ENCODE data around the gene ZNF442. TPM values are rescaled to one million over a fixed set of nuclear protein-coding genes. Genes with fewer than 3 reads are reported as not detected.
A peak's percentile ranks its signal among the peaks of the same experiment; 100 is the strongest.
"Not testable (repeated sequence)": the region's sequence is repeated elsewhere in the genome, so short reads cannot be mapped to it uniquely, and the experiment has no call there.

ZNF442 gene
- total RNA-seq (2014; rRNA removed; shearing (Covaris generic)) (2.1 and 3.6 TPM in 2 replicates), polyA plus RNA-seq (2016; fragmentation: Nextera tagmentation; extraction: Ambion mirVana) (0.71 and 1.3 TPM in 2 replicates)

DNA sequence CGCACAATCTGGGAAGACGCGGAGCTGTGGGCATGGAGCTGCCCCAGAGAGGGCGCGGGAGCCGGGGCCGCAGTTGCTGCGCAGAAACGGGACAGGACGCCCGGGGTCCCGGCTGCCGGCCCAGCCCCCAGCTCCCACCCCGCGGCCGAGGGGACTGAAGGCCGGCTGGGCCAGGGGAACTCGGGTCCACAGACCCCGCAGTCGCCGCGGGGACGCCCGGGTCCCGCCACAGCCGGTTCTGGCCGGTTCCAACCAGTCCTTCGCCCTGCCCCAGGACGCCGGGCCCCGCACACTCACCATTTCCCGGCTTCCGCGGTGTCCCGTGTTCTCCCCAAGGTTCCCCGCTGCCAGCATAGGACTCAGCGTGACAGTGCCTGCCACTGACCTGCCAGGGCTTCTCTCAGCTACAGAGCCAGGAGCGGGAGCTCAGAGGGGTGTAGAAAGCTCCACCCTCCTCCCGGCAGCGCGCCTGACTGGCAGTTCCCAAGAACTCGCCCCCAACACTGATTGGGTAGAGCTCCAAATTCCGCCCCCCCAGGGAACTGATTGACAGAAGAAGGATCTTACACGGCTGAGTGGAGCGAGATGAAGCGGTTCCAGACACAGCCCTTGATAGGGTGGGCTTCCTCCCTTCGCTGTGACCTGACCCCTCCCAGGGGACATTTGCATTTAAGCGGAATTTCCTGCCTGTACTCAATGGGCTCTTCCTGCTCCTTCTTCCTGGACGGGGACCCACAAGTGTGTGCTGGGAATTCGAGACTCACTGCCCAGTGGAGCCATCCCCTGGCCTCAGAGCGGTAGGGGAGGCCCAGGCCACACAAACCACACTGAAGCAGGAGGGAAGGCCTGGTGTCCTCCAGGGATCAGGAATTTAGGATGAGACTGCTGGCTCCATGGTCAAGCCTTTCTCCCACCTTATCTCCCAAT lies at the start of gene ZNF442:
ZNF442 (minus strand) TSS at position 448 of the 927 bp plus-strand sequence. CDS start 2,052 bp downstream, outside the sequence.
- H3K9me2 ChIP-seq (ENCODE audit: insufficient read depth) = no peaks in the 10 kb centered on the region
- H4K20me1 ChIP-seq (ENCODE audit: insufficient read depth) = no peaks in the 10 kb centered on the region
- peaks cover 9% of the 10 kb centered on the region for H3F3A ChIP-seq (ENCODE audit: insufficient read depth)
- peak within 1 kb of the TSS; percentile 97 for H2AFZ ChIP-seq
- no peak for TF ChIP-seq EZH2 (IDR thresholded peaks at IDR 0.05; ENCODE audit: insufficient read depth, poor library complexity, severe bottlenecking)
- TF ChIP-seq EZH2phosphoT487 (IDR thresholded peaks at IDR 0.05; ENCODE audit: insufficient read depth, low read depth) = no peak
- H3K36me3 ChIP-seq (ENCODE audit: low read depth) = no peaks in the 10 kb centered on the region
- peak within 1 kb of the TSS; percentile 96 for H3K4me3 ChIP-seq
- peak within 1 kb of the TSS; percentile 95 for H3K9ac ChIP-seq
- H3K27me3 ChIP-seq (replicated peaks; ENCODE audit: insufficient read depth) = no peaks in the 10 kb centered on the region
- H3K9me3 ChIP-seq (ENCODE audit: low read depth) = no peaks in the 10 kb centered on the region
- in situ Hi-C loops (cut with MboI) = no loop called here
- peak within 1 kb of the TSS; percentile 92 for H3K4me2 ChIP-seq (ENCODE audit: unreplicated experiment)
- DNase-seq = peak; percentile 97
- H3K27ac ChIP-seq = peak within 1 kb of the TSS; percentile 85
- peaks cover 6% of the 10 kb centered on the region for H3K79me2 ChIP-seq (ENCODE audit: insufficient read depth)
- 2 to 3% methylated on average over 37 to 48 of the region's 51 CpGs for WGBS, 2 experiments (ENCODE audit: low coverage in 1 of 2, low lambda C conversion rate in 2 of 2, missing lambda C conversion rate in 2 of 2)
- H3K4me1 ChIP-seq (ENCODE audit: insufficient read depth) = peaks cover 6% of the 10 kb centered on the region; the same call in 1 of the 2 replicates

DNA sequence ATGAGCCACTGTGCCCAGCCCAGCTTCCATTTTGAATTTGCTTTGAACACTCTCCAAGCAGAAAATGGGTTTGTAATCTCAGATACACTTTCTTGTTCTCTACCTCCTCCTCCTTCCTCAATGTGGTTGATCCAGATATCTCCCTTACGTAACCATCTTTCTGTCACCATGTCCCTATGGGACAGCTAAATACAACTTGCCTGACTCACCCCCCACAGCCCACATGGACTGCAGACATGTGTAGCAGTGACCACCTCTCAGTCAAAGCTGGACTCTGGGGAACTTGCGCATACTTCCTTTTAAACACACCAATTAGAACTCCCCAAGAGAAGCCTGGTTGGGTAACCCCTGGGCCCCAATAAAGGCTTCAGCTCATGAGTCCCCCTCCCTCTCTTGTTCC lies 46.4 kb upstream of the ZNF442 start:
- no peaks in the 10 kb centered on the region for H3K79me2 ChIP-seq (ENCODE audit: insufficient read depth)
- H3K4me2 ChIP-seq (ENCODE audit: unreplicated experiment) = no peak overlapping the region
- no peaks in the 10 kb centered on the region for H3K4me1 ChIP-seq (ENCODE audit: insufficient read depth)
- no peaks in the 10 kb centered on the region for H3K9me2 ChIP-seq (ENCODE audit: insufficient read depth)
- no peak overlapping the region for H2AFZ ChIP-seq
- in situ Hi-C loops (cut with MboI) = no loop called here
- no peaks in the 10 kb centered on the region for H3K27me3 ChIP-seq (replicated peaks; ENCODE audit: insufficient read depth)
- no peak overlapping the region for H3K27ac ChIP-seq
- no peaks in the 10 kb centered on the region for H4K20me1 ChIP-seq (ENCODE audit: insufficient read depth)
- H3K9me3 ChIP-seq (ENCODE audit: low read depth) = no peaks in the 10 kb centered on the region
- H3K4me3 ChIP-seq = no peak overlapping the region
- 84 to 86% methylated on average over 2 of the region's 2 CpGs for WGBS, 2 experiments (ENCODE audit: low coverage in 1 of 2, low lambda C conversion rate in 2 of 2, missing lambda C conversion rate in 2 of 2)
- no peaks in the 10 kb centered on the region for H3K36me3 ChIP-seq (ENCODE audit: low read depth)
- TF ChIP-seq EZH2 (IDR thresholded peaks at IDR 0.05; ENCODE audit: insufficient read depth, poor library complexity, severe bottlenecking) = no peak
- TF ChIP-seq EZH2phosphoT487 (IDR thresholded peaks at IDR 0.05; ENCODE audit: insufficient read depth, low read depth) = no peak
- DNase-seq = no peak
- H3F3A ChIP-seq (ENCODE audit: insufficient read depth) = no peaks in the 10 kb centered on the region
- H3K9ac ChIP-seq = no peak overlapping the region

DNA sequence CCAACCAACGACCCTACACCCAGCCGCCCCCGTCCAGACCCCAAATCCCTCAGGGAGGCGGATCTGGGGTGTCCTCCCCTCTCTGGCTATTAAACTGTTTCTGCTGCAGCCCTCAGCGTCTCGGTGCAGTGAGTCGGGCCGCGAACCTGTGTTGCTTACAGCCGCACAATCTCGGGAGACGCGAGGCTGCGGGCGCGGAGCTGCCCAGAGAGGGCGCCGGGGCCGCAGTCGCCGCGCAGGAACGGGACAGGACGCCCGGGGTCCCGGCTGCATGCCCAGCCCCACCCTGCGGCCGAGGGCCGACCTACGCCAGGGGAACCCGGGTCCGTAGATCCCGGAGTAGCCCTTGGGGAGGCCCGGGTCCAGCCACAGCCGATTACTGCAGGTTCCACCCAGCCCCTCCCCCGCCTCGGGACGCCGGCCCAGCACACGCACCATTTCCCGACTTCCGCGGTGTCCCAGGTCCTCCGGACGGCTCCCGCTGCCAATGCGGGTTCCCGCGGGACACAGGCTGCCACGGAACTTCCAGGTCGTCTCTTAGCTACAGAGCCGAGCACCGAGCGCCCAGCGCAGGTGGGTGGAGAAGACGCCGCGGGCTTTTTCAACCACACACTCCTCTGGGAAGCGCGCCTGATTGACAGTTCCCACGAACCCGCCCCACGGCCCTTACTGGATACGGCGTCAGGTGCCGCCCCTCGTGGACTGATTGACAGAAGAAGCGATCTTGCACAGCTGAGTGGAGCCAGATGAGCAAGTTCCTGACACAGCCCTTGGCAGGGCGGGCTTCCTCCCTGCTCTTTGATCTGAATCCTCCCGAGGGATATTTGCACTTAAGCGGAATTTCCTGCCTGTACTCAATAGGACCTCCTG lies 35.4 kb upstream of the ZNF442 start, which contains the start of gene ZNF799:
ZNF799 (minus strand) TSS at position 639 of the 870 bp plus-strand sequence; CDS start at position 438, 201 bp downstream.
- peak; percentile 98 for DNase-seq
- TF ChIP-seq EZH2 (IDR thresholded peaks at IDR 0.05; ENCODE audit: insufficient read depth, poor library complexity, severe bottlenecking) = no peak
- no peak for TF ChIP-seq EZH2phosphoT487 (IDR thresholded peaks at IDR 0.05; ENCODE audit: insufficient read depth, low read depth)
- no peaks in the 10 kb centered on the region for H4K20me1 ChIP-seq (ENCODE audit: insufficient read depth)
- peak within 1 kb of the TSS; percentile 69 for H3K27ac ChIP-seq
- peak within 1 kb of the TSS; percentile 75 for H3K9ac ChIP-seq
- H3K4me2 ChIP-seq (ENCODE audit: unreplicated experiment) = peak within 1 kb of the TSS; percentile 94
- peak within 1 kb of the TSS; percentile 100 for H3K4me3 ChIP-seq
- no peaks in the 10 kb centered on the region for H3K4me1 ChIP-seq (ENCODE audit: insufficient read depth)
- no peaks in the 10 kb centered on the region for H3K27me3 ChIP-seq (replicated peaks; ENCODE audit: insufficient read depth)
- no peaks in the 10 kb centered on the region for H3K36me3 ChIP-seq (ENCODE audit: low read depth)
- peaks cover 8% of the 10 kb centered on the region; the same call in 1 of the 2 replicates for H3K79me2 ChIP-seq (ENCODE audit: insufficient read depth)
- H3K9me2 ChIP-seq (ENCODE audit: insufficient read depth) = no peaks in the 10 kb centered on the region
- H2AFZ ChIP-seq = peak within 1 kb of the TSS; percentile 98
- in situ Hi-C loops (cut with MboI) = no loop called here
- 1% methylated on average over 59 to 67 of the region's 71 CpGs for WGBS, 2 experiments (ENCODE audit: low coverage in 1 of 2, low lambda C conversion rate in 2 of 2, missing lambda C conversion rate in 2 of 2)
- H3K9me3 ChIP-seq (ENCODE audit: low read depth) = no peaks in the 10 kb centered on the region
- no peaks in the 10 kb centered on the region for H3F3A ChIP-seq (ENCODE audit: insufficient read depth)

DNA sequence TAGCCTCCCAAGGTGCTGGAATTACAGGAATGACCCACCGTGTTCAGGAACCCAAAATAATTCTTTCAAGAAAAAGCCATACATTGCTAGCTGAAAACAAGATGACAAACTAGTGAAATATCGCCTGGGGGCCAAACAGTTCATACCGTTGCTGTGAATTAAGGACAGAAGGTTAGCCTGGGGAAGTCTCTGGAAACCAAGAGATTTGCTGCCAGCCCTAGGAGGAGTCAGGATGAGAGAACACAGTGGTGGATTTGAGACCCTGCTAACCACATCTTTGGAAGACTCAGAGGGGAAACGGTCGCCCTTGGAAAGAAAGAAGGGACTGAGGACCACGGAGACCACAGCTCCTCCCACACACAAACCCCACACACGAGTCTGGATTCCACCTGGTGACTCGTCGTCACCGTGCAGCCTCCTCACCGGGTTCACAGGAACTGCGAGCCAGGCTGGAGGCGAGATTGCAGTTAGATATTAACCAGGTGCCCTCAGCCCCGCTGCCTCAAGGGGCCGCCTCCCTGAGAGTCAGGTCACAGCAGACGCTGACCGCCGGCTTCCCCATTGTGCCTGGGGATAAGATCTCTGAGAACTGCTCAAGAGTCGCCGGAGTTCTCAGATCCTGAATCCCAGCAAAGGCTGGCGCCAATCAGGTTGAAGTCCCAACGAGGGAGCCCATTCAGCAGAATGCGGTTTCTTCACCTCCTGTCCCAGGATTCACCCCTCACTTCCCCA lies 34.6 kb upstream of the ZNF442 start:
- H3K79me2 ChIP-seq (ENCODE audit: insufficient read depth); H4K20me1 ChIP-seq (ENCODE audit: insufficient read depth); H3F3A ChIP-seq (ENCODE audit: insufficient read depth); H3K9me3 ChIP-seq (ENCODE audit: low read depth); in situ Hi-C loops (cut with MboI); H3K27me3 ChIP-seq (replicated peaks; ENCODE audit: insufficient read depth); H3K9me2 ChIP-seq (ENCODE audit: insufficient read depth); H3K4me1 ChIP-seq (ENCODE audit: insufficient read depth); H3K36me3 ChIP-seq (ENCODE audit: low read depth): not testable (repeated sequence)
- H3K4me3 ChIP-seq = peak overlapping the region; percentile 100
- peak overlapping the region; percentile 98 for H2AFZ ChIP-seq
- peak overlapping the region; percentile 94 for H3K4me2 ChIP-seq (ENCODE audit: unreplicated experiment)
- H3K9ac ChIP-seq = peak overlapping the region; percentile 75
- peak overlapping the region; percentile 69 for H3K27ac ChIP-seq
- DNase-seq = peak; percentile 51
- 3 to 5% methylated on average over 23 of the region's 23 CpGs for WGBS, 2 experiments (ENCODE audit: low coverage in 1 of 2, low lambda C conversion rate in 2 of 2, missing lambda C conversion rate in 2 of 2)

DNA sequence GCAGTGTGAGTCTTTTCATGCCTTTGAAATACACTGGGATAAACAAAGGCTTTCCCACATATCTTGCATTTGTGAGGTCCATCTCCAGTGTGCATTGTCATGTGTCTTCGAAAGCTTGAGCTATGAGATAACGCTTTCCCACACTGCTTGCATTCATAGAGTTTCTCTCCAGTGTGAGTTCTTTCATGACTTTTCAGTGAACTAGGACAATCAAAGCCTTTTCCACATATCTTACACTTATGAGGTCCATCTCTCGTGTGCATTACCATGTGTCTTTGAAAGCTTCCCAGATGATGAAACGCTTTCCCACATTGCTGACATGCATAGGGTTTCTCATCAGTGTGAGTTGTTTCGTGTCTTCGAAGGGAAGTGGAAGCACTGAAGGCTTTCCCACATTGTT lies 25.7 kb upstream of the ZNF442 start:
- in situ Hi-C loops (cut with MboI); H3K4me1 ChIP-seq (ENCODE audit: insufficient read depth); H3F3A ChIP-seq (ENCODE audit: insufficient read depth); H3K27me3 ChIP-seq (replicated peaks; ENCODE audit: insufficient read depth); H4K20me1 ChIP-seq (ENCODE audit: insufficient read depth); H3K27ac ChIP-seq; DNase-seq; H3K9me3 ChIP-seq (ENCODE audit: low read depth); H3K4me3 ChIP-seq; H3K79me2 ChIP-seq (ENCODE audit: insufficient read depth); H2AFZ ChIP-seq; H3K9ac ChIP-seq; H3K4me2 ChIP-seq (ENCODE audit: unreplicated experiment); H3K9me2 ChIP-seq (ENCODE audit: insufficient read depth): not testable (repeated sequence)
- H3K36me3 ChIP-seq (ENCODE audit: low read depth) = peaks cover 18% of the 10 kb centered on the region
- 89 to 93% methylated on average over 6 of the region's 6 CpGs for WGBS, 2 experiments (ENCODE audit: low coverage in 1 of 2, low lambda C conversion rate in 2 of 2, missing lambda C conversion rate in 2 of 2)

DNA sequence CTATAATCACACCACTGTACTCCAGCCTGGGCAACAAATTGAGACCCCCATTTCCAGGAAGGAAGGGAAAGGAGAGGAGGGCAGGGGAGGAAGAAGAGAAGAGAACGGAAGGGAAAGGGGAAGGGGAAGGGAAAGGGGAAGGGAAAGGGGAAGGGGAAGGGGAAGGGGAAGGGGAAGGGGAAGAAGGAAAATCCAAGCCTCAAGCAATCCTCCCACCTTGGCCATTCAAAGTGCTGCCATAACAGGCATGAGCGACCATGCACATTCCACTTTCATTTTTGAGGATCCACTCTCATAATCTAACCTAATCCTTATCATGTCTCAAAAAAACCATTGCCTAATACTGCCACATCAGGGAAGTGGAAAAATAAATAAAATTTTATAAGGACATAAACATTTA lies 20.9 kb upstream of the ZNF442 start:
- DNase-seq; H3K27ac ChIP-seq; H3K27me3 ChIP-seq (replicated peaks; ENCODE audit: insufficient read depth); H4K20me1 ChIP-seq (ENCODE audit: insufficient read depth); H3K79me2 ChIP-seq (ENCODE audit: insufficient read depth); H3K4me3 ChIP-seq; H3K9ac ChIP-seq; H3K9me2 ChIP-seq (ENCODE audit: insufficient read depth); H3K9me3 ChIP-seq (ENCODE audit: low read depth); H3F3A ChIP-seq (ENCODE audit: insufficient read depth); H3K4me1 ChIP-seq (ENCODE audit: insufficient read depth); H2AFZ ChIP-seq; in situ Hi-C loops (cut with MboI); H3K4me2 ChIP-seq (ENCODE audit: unreplicated experiment): not testable (repeated sequence)
- H3K36me3 ChIP-seq (ENCODE audit: low read depth) = peaks cover 13% of the 10 kb centered on the region
- WGBS, 2 experiments (ENCODE audit: low coverage in 1 of 2, low lambda C conversion rate in 2 of 2, missing lambda C conversion rate in 2 of 2) = 96 to 100% methylated on average over 1 to 2 of the region's 2 CpGs
